ENCODE data around the gene PRKCB.

The PRKCB gene

DNA sequence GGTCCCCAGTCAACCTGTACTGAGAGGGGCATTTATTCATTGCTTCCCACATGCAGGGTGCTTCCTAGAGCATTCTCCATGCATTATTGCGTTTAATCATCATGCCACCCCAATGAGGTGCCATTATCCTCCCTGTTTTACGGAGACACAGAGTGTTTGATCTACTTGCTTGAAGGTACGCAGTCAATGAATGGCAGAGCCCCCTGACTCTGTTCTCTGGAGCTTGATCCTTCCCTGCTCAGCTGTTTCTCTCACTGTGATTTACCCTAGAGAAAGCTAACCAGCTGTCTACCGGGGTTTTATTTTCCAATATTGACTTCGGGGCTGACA is 117.2 kb downstream of the PRKCB start:
- no peaks in the 10 kb centered on the region for H3K9me3 ChIP-seq (ENCODE audit: control insufficient read depth, low read length)
- 86 to 88% methylated on average over 5 of the region's 5 CpGs for WGBS, 2 experiments (ENCODE audit: insufficient coverage in 2 of 2)
- peaks cover 21% of the 10 kb centered on the region for H3K4me1 ChIP-seq (ENCODE audit: control insufficient read depth, insufficient read depth, low read length, poor library complexity, severe bottlenecking)
- no peak overlapping the region for H3K4me3 ChIP-seq (ENCODE audit: extremely low read depth, insufficient read depth, low read length, poor library complexity, severe bottlenecking)
- H3K36me3 ChIP-seq (ENCODE audit: control insufficient read depth, insufficient read depth, low read length): no peaks in the 10 kb centered on the region
- H3K27ac ChIP-seq (ENCODE audit: low read depth, low read length, severe bottlenecking): peak overlapping the region; percentile 97

DNA sequence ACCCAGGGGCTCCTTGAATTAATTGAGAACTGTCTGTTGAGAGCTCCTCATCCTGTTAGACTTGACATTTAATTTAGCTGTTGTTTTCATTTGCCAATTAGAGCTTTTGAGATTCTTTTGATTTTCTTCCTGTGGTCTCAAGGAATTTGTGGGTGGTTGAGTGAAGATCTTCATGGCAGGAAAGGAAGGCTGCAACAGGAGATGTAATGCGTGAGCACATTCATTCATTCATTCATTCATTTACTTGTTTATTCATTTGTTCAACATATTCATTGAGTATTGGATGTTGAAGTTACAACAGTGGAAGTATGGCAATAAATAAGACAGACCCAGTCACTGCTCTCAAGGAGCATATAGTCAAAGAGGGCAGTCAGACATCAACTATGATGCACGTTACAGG is 117.7 kb downstream of the PRKCB start:
- Histone ChIP-seq H3K9me3 (ENCODE audit: control insufficient read depth, low read length) (no peaks in the 10 kb centered on the region), H3K27ac (ENCODE audit: low read depth, low read length, severe bottlenecking) (no peak overlapping the region), H3K4me3 (ENCODE audit: extremely low read depth, insufficient read depth, low read length, poor library complexity, severe bottlenecking) (no peak overlapping the region), H3K4me1 (ENCODE audit: control insufficient read depth, insufficient read depth, low read length, poor library complexity, severe bottlenecking) (peaks cover 21% of the 10 kb centered on the region), H3K36me3 (ENCODE audit: control insufficient read depth, insufficient read depth, low read length) (no peaks in the 10 kb centered on the region)
- WGBS, 2 experiments (ENCODE audit: insufficient coverage in 2 of 2): 100% methylated on average over 1 of the region's 2 CpGs; no CpG with 5 or more reads in 1 of the 2 experiments

DNA sequence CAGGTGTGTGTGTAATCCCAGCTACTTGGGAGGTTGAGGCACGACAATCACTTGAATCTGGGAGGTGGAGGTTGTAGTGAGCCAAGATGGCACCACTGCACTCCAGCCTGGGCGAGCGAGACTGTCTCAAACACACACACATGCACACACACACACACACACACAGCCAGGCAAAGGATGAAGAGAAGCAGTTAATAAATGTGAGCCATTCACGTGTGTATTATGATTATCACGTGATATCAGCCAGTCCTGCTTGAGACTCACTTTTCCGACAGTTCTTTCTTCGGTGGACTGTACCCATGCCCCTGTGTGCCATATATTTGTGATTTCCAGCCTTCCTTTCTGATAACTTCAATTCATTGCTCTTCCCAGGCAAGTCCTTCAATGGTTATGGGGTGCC is 119.3 kb downstream of the PRKCB start:
- no peak overlapping the region for H3K27ac ChIP-seq (ENCODE audit: low read depth, low read length, severe bottlenecking)
- peaks cover 21% of the 10 kb centered on the region for H3K4me1 ChIP-seq (ENCODE audit: control insufficient read depth, insufficient read depth, low read length, poor library complexity, severe bottlenecking)
- 68 to 80% methylated on average over 4 to 5 of the region's 7 CpGs for WGBS, 2 experiments (ENCODE audit: insufficient coverage in 2 of 2)
- no peaks in the 10 kb centered on the region for H3K36me3 ChIP-seq (ENCODE audit: control insufficient read depth, insufficient read depth, low read length)
- H3K9me3 ChIP-seq (ENCODE audit: control insufficient read depth, low read length): no peaks in the 10 kb centered on the region
- H3K4me3 ChIP-seq (ENCODE audit: extremely low read depth, insufficient read depth, low read length, poor library complexity, severe bottlenecking): no peak overlapping the region

DNA sequence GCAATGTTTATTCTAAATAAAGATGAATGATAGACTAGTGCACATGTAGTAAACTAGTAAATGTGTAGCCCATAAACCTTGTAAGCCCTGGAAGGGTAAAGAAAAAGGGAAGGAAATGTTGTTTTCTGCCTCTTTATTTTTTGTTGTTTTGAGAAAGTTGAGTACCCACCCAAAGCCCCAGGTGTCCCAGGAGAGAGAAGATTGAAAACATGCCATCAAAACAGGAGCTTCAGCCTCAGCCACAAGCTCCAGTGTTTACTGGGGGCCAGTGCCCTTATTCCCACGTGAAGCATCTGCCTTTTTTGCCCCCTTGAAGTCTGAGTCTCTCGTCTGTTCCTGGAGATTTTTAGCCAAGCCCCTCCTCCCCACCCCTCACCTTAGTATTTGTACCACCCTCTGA is 121.5 kb downstream of the PRKCB start:
- 76 to 85% methylated on average over 2 of the region's 2 CpGs for WGBS, 2 experiments (ENCODE audit: insufficient coverage in 2 of 2)
- Histone ChIP-seq H3K4me3 (ENCODE audit: extremely low read depth, insufficient read depth, low read length, poor library complexity, severe bottlenecking) (no peak overlapping the region), H3K4me1 (ENCODE audit: control insufficient read depth, insufficient read depth, low read length, poor library complexity, severe bottlenecking) (peaks cover 10% of the 10 kb centered on the region), H3K36me3 (ENCODE audit: control insufficient read depth, insufficient read depth, low read length) (no peaks in the 10 kb centered on the region), H3K27ac (ENCODE audit: low read depth, low read length, severe bottlenecking) (no peak overlapping the region), H3K9me3 (ENCODE audit: control insufficient read depth, low read length) (no peaks in the 10 kb centered on the region)

GRCh38 chr16:23959072-23959751 is 123.4 kb downstream of the PRKCB start:
- Histone ChIP-seq H3K4me1 (ENCODE audit: control insufficient read depth, insufficient read depth, low read length, poor library complexity, severe bottlenecking) (no peaks in the 10 kb centered on the region), H3K36me3 (ENCODE audit: control insufficient read depth, insufficient read depth, low read length) (no peaks in the 10 kb centered on the region), H3K27ac (ENCODE audit: low read depth, low read length, severe bottlenecking) (no peak overlapping the region), H3K9me3 (ENCODE audit: control insufficient read depth, low read length) (no peaks in the 10 kb centered on the region), H3K4me3 (ENCODE audit: extremely low read depth, insufficient read depth, low read length, poor library complexity, severe bottlenecking) (no peak overlapping the region)
- WGBS, 2 experiments (ENCODE audit: insufficient coverage in 2 of 2): 90 to 100% methylated on average over 5 to 10 of the region's 11 CpGs

DNA sequence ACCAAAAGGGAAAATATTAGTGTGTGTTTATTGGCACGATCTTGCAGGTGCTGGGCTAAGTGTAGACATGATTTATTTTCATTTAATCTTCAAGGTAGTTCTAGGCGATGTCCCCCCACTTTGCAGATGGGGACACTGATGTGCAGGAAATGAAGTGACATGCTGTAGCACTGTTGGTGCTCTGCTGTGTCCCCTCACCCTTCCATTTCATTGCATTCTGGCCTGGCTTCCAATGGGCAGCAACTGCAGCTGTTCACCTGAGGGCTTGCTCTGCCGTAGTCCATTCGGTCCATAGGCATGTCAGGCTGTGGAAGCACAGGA is 123.9 kb downstream of the PRKCB start:
- Histone ChIP-seq H3K4me3 (ENCODE audit: extremely low read depth, insufficient read depth, low read length, poor library complexity, severe bottlenecking) (no peak overlapping the region), H3K9me3 (ENCODE audit: control insufficient read depth, low read length) (no peaks in the 10 kb centered on the region), H3K27ac (ENCODE audit: low read depth, low read length, severe bottlenecking) (no peak overlapping the region), H3K4me1 (ENCODE audit: control insufficient read depth, insufficient read depth, low read length, poor library complexity, severe bottlenecking) (no peaks in the 10 kb centered on the region), H3K36me3 (ENCODE audit: control insufficient read depth, insufficient read depth, low read length) (no peaks in the 10 kb centered on the region)
- WGBS, 2 experiments (ENCODE audit: insufficient coverage in 2 of 2): 94 to 100% methylated on average over 2 to 4 of the region's 4 CpGs

DNA sequence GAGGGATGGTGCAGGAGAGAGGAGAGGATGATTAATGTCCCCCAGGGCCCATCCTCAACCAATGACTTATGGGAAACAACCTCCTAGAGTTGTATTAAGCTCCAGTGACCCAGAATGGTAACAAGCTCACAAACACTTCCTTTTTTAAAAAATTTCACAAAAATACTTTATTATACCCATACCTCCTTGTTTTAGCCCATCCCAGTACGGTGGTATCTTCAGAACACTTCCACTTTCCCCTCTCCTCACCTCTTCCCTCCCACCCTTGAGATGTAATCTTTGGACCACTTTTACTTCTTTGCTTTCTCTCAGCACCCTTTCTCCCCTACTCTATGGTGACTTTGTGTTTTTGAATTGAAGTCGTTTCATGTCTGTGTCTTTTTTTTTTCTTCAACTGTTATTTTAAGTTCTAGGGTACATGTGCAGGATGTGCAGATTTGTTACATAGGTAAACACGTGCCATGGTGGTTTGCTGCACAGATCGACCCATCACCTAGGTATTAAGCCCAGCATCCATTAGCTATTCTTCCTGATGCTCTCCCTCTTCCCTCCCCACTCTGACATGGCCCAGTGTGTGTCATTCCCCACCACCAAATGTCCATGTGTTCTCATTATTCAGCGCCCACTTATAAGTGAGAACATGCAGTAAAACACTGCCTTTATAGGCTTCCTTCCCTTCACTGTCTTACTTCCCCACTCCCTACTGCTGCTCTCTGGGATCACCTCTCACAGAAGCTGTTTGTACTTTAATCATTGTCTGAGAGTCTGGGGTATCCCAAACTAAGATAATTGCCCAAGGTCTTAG is 124.5 kb downstream of the PRKCB start:
- no peaks in the 10 kb centered on the region for H3K9me3 ChIP-seq (ENCODE audit: control insufficient read depth, low read length)
- 78 to 91% methylated on average over 4 of the region's 5 CpGs for WGBS, 2 experiments (ENCODE audit: insufficient coverage in 2 of 2)
- H3K4me1 ChIP-seq (ENCODE audit: control insufficient read depth, insufficient read depth, low read length, poor library complexity, severe bottlenecking): no peaks in the 10 kb centered on the region
- H3K27ac ChIP-seq (ENCODE audit: low read depth, low read length, severe bottlenecking): no peak overlapping the region
- no peaks in the 10 kb centered on the region for H3K36me3 ChIP-seq (ENCODE audit: control insufficient read depth, insufficient read depth, low read length)
- no peak overlapping the region for H3K4me3 ChIP-seq (ENCODE audit: extremely low read depth, insufficient read depth, low read length, poor library complexity, severe bottlenecking)

GRCh38 chr16:23962001-23962400 is 126.2 kb downstream of the PRKCB start:
- Histone ChIP-seq H3K4me1 (ENCODE audit: control insufficient read depth, insufficient read depth, low read length, poor library complexity, severe bottlenecking) (no peaks in the 10 kb centered on the region), H3K4me3 (ENCODE audit: extremely low read depth, insufficient read depth, low read length, poor library complexity, severe bottlenecking) (no peak overlapping the region), H3K27ac (ENCODE audit: low read depth, low read length, severe bottlenecking) (no peak overlapping the region), H3K36me3 (ENCODE audit: control insufficient read depth, insufficient read depth, low read length) (no peaks in the 10 kb centered on the region), H3K9me3 (ENCODE audit: control insufficient read depth, low read length) (no peaks in the 10 kb centered on the region)
- 82 to 91% methylated on average over 5 of the region's 5 CpGs for WGBS, 2 experiments (ENCODE audit: insufficient coverage in 2 of 2)

- 96 to 100% methylated on average over 1 to 3 of the region's 3 CpGs for WGBS, 2 experiments (ENCODE audit: insufficient coverage in 2 of 2)
- Histone ChIP-seq H3K4me3 (ENCODE audit: extremely low read depth, insufficient read depth, low read length, poor library complexity, severe bottlenecking) (no peak overlapping the region), H3K4me1 (ENCODE audit: control insufficient read depth, insufficient read depth, low read length, poor library complexity, severe bottlenecking) (no peaks in the 10 kb centered on the region), H3K27ac (ENCODE audit: low read depth, low read length, severe bottlenecking) (no peak overlapping the region), H3K9me3 (ENCODE audit: control insufficient read depth, low read length) (no peaks in the 10 kb centered on the region), H3K36me3 (ENCODE audit: control insufficient read depth, insufficient read depth, low read length) (no peaks in the 10 kb centered on the region)
Measured at GRCh38 chr16:23964136-23964535, 128.4 kb downstream of the PRKCB start.

DNA sequence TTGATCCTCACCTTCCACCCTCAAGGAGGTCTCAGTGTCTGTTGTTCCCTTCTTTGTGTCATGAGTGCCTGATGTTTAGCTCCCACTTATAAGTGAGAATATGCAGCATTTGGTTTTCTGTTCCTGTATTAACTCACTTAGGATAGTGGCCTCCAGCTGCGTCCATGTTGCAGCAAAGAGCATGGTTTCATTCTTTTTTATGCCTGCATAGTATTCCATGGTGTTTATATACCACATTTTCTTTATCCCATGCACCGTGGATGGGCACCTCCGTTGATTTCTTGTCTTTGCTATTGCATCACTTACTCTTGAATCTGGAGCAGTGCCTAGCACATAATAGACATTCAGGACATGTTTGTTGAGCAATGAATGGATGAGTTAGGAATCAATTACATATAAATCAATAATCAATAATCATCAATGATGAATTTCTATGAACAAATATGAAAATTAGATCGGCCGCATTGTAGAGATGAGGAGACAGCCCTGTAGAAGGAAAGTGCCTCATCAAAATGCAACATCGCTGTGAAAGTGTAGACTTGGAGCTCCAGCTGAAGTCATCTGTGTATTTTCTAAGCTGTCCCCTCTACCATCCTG is 129.5 kb downstream of the PRKCB start:
- 88 to 94% methylated on average over 1 to 3 of the region's 6 CpGs for WGBS, 2 experiments (ENCODE audit: insufficient coverage in 2 of 2)
- Histone ChIP-seq H3K36me3 (ENCODE audit: control insufficient read depth, insufficient read depth, low read length) (no peaks in the 10 kb centered on the region), H3K4me3 (ENCODE audit: extremely low read depth, insufficient read depth, low read length, poor library complexity, severe bottlenecking) (no peak overlapping the region), H3K4me1 (ENCODE audit: control insufficient read depth, insufficient read depth, low read length, poor library complexity, severe bottlenecking) (no peaks in the 10 kb centered on the region), H3K9me3 (ENCODE audit: control insufficient read depth, low read length) (no peaks in the 10 kb centered on the region), H3K27ac (ENCODE audit: low read depth, low read length, severe bottlenecking) (no peak overlapping the region)

Measured in mesodermal cell (in vitro differentiated cells).